Measurements from ENCODE around the gene AMFR.

AMFR gene

GRCh38 chr16:56425439-56425832, at the start of gene AMFR:
Gene AMFR (minus strand): TSS chr16:56425545. CDS start chr16:56425327, 218 bp downstream.
- peak; percentile 57 for DNase-seq (ENCODE audit: low read depth)

DNA sequence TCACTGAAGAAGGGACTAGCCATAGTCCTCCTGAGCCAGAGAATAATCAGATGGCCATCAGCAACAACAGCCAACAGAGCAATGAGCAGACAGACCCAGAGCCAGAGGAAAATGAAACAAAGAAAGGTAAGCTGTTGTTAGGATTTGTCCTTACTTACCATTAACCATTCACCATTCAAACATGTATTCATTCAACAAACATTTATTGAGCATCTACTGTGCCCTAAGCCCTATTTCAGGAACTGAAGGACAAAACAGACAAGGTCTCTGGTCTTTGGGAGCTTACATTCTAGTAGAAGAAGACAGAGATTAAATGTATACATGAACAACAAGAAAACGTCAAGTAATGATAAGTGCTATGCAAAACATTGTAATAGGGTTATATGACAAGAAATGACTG, 45.3 kb upstream of the AMFR start:
- DNase-seq (ENCODE audit: low read depth), result no peak

DNA sequence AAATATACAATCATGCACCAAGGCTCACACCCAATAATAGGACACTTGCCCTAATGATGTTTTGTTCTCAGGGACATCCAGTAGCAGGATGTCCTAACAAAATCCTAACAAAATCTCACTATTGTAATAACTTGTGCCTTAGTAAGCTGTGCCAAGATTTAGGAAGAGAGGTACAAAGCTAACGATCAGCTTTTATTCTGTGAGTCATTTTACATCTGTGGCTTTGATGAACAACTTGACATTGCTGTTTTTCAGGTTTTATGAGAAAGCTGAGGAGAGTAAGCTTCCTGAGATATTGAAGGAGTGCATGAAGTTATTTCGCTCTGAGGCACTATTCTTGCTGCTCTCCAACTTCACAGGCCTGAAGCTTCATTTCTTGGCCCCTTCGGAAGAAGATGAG, 44.9 kb upstream of the AMFR start:
- no peak for DNase-seq (ENCODE audit: low read depth)

DNA sequence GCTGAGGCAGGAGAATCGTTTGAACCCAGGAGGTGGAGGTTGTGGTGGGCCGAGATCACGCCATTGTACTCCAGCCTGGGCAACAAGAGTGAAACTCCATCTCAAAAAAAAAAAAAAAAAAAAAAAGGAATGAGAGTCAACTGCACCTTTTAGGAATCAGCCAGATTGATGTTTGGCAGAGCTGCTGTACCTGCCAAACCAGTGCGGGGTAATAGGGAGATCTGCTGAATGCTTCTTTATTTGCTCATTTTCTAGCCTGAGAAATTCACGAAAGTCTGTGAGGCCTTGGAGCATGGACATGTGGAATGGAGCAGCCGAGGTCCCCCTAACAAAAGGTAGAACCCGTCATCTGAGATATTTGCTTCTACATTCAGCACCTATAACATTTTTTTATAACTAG, 44.4 kb upstream of the AMFR start:
- no peak for DNase-seq (ENCODE audit: low read depth)

GRCh38 chr16:56468800-56469199, 43.5 kb upstream of the AMFR start:
- no peak for DNase-seq (ENCODE audit: low read depth)

- DNase-seq (ENCODE audit: low read depth), result no peak
Measured at GRCh38 chr16:56466344-56466743, 41.0 kb upstream of the AMFR start.

DNA sequence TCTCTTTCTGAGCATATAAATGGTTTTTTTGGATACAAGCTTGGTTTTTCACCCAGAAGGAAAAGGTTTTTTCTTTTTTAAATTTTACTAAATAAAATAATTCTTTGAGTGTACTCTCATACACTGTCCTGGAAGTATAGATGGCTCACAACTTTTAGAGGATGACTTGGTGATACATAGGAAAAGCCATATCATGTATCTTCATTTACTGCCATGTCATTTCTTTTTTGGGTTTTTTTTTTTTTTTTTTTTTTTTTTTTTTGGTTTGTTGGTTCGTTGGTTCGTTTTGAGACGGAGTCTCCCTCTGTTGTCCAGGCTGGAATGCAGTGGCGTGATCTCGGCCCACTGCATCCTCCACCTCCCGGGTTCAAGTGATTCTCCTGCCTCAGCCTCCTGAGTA, 37.8 kb upstream of the AMFR start:
- DNase-seq (ENCODE audit: low read depth), result no peak

DNA sequence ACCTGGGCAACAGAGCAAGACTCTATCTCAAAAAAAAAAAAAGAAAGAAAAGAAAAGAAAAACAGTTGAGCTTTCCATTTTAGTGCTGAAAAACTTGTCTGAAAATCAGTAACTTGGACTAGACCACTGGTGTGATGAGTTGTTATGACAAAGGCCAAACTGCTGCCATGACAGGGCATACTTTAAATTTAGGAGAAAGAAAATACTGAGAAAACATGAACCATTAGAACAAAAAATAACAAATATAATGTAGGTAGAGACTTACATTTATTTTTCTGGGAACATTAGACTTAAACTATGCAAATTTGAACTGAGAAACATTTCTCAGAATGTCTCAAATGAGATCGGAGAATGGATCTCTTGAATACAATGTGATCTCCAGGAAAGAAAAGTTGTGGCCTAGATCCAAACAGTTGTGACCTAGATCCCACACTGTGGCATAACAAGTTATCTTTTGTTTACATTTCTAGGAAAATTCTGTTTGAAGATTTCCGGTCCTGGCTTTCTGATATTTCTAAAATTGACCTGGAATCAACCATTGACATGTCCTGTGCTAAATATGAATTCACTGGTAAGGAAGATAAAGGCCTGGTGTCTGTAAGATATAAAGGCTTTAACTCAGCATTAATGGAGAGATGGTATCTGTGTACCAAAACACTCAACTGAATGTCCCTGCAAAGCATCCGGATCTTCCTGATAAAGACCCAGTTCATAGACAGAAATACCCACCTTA, 36.9 kb upstream of the AMFR start:
- DNase-seq (ENCODE audit: low read depth), result peak; percentile 53

DNA sequence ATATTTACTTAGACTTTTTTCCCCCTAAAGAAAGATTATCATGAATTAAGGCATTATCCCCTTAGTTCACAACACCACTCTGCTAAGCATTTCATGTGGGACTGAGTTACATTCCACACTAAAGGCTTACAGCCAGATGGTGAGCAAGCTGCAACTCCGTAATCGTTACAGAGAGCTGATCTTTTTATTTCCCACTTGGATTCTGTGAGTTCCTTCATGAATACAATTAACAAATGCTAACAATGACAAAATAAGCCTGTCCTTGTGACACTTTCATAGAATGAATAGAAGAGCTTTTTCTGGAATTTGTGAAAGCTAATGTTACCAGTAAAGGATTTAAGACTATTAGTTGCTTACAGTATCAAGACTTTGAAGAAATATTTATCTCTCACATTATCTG, 34.8 kb upstream of the AMFR start:
- no peak for DNase-seq (ENCODE audit: low read depth)

DNA sequence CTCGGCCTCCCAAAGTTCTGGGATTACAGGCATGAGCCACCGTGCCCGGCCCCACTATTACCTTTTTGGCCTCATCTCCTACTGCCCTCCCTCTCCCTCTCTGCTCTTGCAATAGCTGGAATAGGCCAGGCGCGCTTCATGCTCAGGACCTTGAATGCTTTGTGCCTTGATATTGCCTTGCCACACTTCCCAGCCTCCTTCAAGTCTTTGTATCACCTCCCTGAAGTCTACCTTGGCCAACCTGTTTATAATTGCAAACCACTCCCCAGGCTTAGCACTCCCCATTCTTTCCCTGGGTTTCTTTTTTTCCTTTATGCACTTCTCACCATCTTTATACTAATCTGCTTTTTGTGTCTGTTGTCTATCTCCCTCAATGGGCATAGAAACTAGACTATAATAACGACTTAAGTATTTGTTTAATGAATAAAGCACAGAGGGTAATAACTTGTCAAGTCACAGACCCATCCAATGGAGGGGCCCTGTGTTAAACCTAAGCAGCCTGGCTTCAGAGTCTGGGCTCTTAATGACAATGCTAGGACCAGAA, 32.7 kb upstream of the AMFR start:
- no peak for DNase-seq (ENCODE audit: low read depth)

GRCh38 chr16:56451753-56452689, 26.7 kb upstream of the AMFR start:
- peak; percentile 15 for DNase-seq (ENCODE audit: low read depth)

DNA sequence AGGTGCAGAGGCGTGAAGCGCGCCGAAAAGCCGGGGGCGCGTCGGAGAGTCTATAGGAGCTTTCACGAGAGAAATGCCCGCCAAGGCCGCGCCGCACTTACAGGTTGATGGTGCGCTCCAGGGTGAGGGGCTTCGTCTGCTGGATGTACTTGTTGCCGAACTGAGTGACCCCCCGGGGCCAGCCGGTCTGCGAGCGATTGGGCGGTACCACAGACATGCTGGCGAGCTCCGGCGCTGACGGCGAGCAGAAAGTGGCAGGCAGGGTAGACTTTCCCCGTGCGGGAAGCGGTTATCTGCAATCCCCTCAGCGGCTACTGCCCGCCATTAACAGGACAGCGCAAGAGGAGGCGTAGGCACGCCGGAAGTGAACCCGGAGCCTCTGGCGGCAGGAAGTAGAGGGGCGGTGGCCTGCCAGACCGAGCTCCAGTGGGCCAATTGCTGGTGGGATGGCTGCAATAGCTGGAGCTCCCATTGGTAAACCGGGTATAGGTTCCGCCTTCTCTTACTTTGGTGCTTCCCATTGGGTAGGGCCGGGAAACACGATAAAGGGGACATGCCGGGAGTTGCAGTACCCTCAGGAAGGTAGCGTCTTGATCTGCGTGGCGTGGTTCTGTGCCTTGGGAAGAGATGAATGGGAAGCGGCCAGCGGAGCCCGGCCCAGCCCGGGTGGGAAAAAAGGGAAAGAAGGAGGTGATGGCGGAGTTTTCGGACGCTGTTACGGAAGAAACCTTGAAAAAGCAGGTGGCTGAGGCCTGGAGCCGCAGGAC, 25.8 kb upstream of the AMFR start, which contains the start of the genes NUDT21 and OGFOD1:
Gene NUDT21, minus strand, starts transcription at position 347 of the 767 bp plus-strand sequence. Its CDS starts 130 bp downstream, at position 217.
Gene OGFOD1, plus strand, starts transcription at position 569 of the 767 bp plus-strand sequence. Its CDS starts 59 bp downstream, at position 628.
- DNase-seq (ENCODE audit: low read depth), result peak; percentile 95

- no peak for DNase-seq (ENCODE audit: low read depth)
Measured at GRCh38 chr16:56450275-56450985, 25.1 kb upstream of the AMFR start.

GRCh38 chr16:56448005-56448404, 22.7 kb upstream of the AMFR start:
- DNase-seq (ENCODE audit: low read depth), result no peak

- DNase-seq (ENCODE audit: low read depth), result no peak
Measured at GRCh38 chr16:56447286-56447685, 21.9 kb upstream of the AMFR start.

DNA sequence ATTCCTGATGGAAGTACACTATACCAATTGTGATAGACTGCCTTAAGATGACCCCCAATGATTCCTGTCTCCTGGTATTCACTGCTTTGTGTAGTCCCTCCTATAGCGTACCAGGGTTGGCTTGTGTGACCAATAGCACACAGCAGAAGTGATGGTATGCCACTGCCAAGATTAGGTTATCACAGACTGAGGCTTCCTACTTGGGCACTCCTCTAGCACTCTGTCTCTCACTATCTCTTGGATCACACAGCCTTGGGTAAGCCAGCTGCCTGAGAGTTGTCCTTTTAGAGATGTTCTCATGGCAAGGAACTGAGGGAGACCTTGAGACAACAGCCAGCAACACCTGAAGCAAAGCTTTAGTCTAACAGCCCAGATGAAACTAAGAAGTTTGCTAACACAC, 12.7 kb upstream of the AMFR start:
- DNase-seq (ENCODE audit: low read depth), result no peak

- DNase-seq (ENCODE audit: low read depth), result no peak
Measured at GRCh38 chr16:56436258-56436657, 10.9 kb upstream of the AMFR start.

GRCh38 chr16:56428091-56428490, 2.7 kb upstream of the AMFR start:
- DNase-seq (ENCODE audit: low read depth), result no peak

- DNase-seq (ENCODE audit: low read depth), result no peak
Measured at GRCh38 chr16:56426585-56426984, 1.2 kb upstream of the AMFR start.

- DNase-seq (ENCODE audit: low read depth), result no peak
Measured at GRCh38 chr16:56424791-56425438, 430 bp downstream of the AMFR start.

- DNase-seq (ENCODE audit: low read depth), result no peak
Measured at GRCh38 chr16:56424404-56424764, 961 bp downstream of the AMFR start.

All from CMK (cell line).